SK-N-SH (cell line): ENCODE measurements around the gene USP9Y. TPM values are rescaled to one million over a fixed set of nuclear protein-coding genes. Genes with fewer than 3 reads are reported as not detected.

Experiments
- CTCF ChIA-PET: fragments of 300-600, 350-600 bp; formaldehyde crosslinking; extraction: SDS; loops from one replicate; lab custom pipeline; 2021; lab: Yijun Ruan, JAX
- POLR2A ChIA-PET: fragments of 350-600 bp; sonication (Branson Sonifier 250); formaldehyde crosslinking; extraction: SDS; loops from one replicate; lab custom pipeline; 2020; ENCODE audit warnings: antibody characterized with exemption, inconsistent platforms; lab: Yijun Ruan, JAX
- DNase-seq: peaks from one replicate; pipeline ENCODE4 v3.0.0; 2012
- H2AFZ ChIP-seq: fragments of 200-600 bp; sonication (generic); 2 replicates; pipeline ENCODE4 v1.8.1; 2016; ENCODE audit warnings: antibody characterized with exemption, mild to moderate bottlenecking, low read depth
- H3F3A ChIP-seq: fragments of 200-600 bp; sonication (generic); replicated peaks from 2 replicates; pipeline ENCODE3; 2016; ENCODE audit warnings: antibody characterized with exemption, mild to moderate bottlenecking; ENCODE audit not compliant: insufficient read depth
- H3K27ac ChIP-seq, 2 experiments: fragments of 200-500 bp in 1 of 2; fragments of 200-600 bp in 1 of 2; sonication (Bioruptor generic) in 1 of 2; sonication (generic), shearing (Covaris generic) in 1 of 2; 2 replicates each; pipeline versions ENCODE4 v1.5.1 to v1.6.1; 2014 to 2016; ENCODE audit warnings: low read depth in 2 of 2, inconsistent platforms in 1 of 2, low read length in 1 of 2, mild to moderate bottlenecking in 1 of 2, mixed read lengths in 1 of 2
- H3K27me3 ChIP-seq: fragments of 200-600 bp; sonication (generic), shearing (Covaris generic); 2 replicates; pipeline ENCODE4 v1.6.1; 2016; ENCODE audit warnings: mixed run types; ENCODE audit not compliant: insufficient read depth
- H3K36me3 ChIP-seq, 2 experiments: fragments of 200-500 bp in 1 of 2; fragments of 200-600 bp in 1 of 2; sonication (Bioruptor generic) in 1 of 2; sonication (generic) in 1 of 2; replicated peaks in 1 of 2; 2 replicates each; pipeline versions ENCODE3 to v1.5.1; 2014 to 2016; ENCODE audit warnings: low read length in 1 of 2, mild to moderate bottlenecking in 1 of 2; ENCODE audit not compliant: insufficient read depth in 2 of 2, control insufficient read depth in 1 of 2
- H3K4me1 ChIP-seq, 2 experiments: fragments of 200-500 bp in 1 of 2; fragments of 200-600 bp in 1 of 2; sonication (Bioruptor generic) in 1 of 2; sonication (generic), shearing (Covaris generic) in 1 of 2; 2 replicates each; pipeline versions ENCODE4 v1.5.1 to v1.6.1; 2014 to 2016; ENCODE audit warnings: low read depth in 1 of 2, low read length in 1 of 2, mixed run types in 1 of 2; ENCODE audit not compliant: insufficient read depth in 2 of 2, control insufficient read depth in 1 of 2
- H3K4me2 ChIP-seq: fragments of 200-600 bp; sonication (generic), shearing (Covaris generic); 2 replicates; pipeline ENCODE4 v1.6.1; 2017; ENCODE audit warnings: mixed run types
- H3K4me3 ChIP-seq, 2 experiments: fragments of 200-500 bp in 1 of 2; fragments of 200-600 bp in 1 of 2; sonication (Bioruptor generic) in 1 of 2; sonication (generic), shearing (Covaris generic) in 1 of 2; 2 replicates each; pipeline versions ENCODE4 v1.5.1 to v1.8.1; 2014 to 2016; ENCODE audit warnings: low read depth in 2 of 2, inconsistent platforms in 1 of 2, low read length in 1 of 2, mild to moderate bottlenecking in 1 of 2, mixed read lengths in 1 of 2, moderate library complexity in 1 of 2
- H3K79me2 ChIP-seq: fragments of 200-600 bp; sonication (generic); 2 replicates; pipeline ENCODE4 v1.8.1; 2017; ENCODE audit warnings: mild to moderate bottlenecking; ENCODE audit not compliant: insufficient read depth
- H3K9ac ChIP-seq: fragments of 200-600 bp; sonication (generic); 2 replicates; pipeline ENCODE4 v1.6.1; 2017; ENCODE audit warnings: mixed run types
- H3K9me2 ChIP-seq: fragments of 200-600 bp; sonication (generic); 2 replicates; pipeline ENCODE4 v1.6.1; 2017; ENCODE audit warnings: mixed run types
- H3K9me3 ChIP-seq: fragments of 200-600 bp; sonication (generic); 2 replicates; pipeline ENCODE4 v1.6.1; 2017; ENCODE audit warnings: mixed run types, mild to moderate bottlenecking, moderate library complexity
- H4K20me1 ChIP-seq: fragments of 200-600 bp; sonication (generic); 2 replicates; pipeline ENCODE4 v1.6.1; 2017; ENCODE audit warnings: mild to moderate bottlenecking, mixed run types; ENCODE audit not compliant: insufficient read depth
- CHD2 ChIP-seq: fragments of 150-350 bp; IDR thresholded peaks from 2 replicates; pipeline ENCODE4 v1.6.1; 2018; ENCODE audit warnings: low read length; ENCODE audit not compliant: partially characterized antibody
- EP300 ChIP-seq, 2 experiments: IDR thresholded peaks; 2 replicates each; pipeline versions ENCODE4 v1.4.0 to v1.6.1; 2012; ENCODE audit warnings: borderline replicate concordance in 1 of 2, low read depth in 1 of 2, low read length in 1 of 2
- EZH2phosphoT487 ChIP-seq: fragments of 200-600 bp; sonication (generic); IDR thresholded peaks from 2 replicates; pipeline ENCODE4 v1.6.1; 2017; ENCODE audit warnings: low read depth, mixed run types, mild to moderate bottlenecking, antibody characterized with exemption, moderate library complexity, borderline replicate concordance
- GABPA ChIP-seq: IDR thresholded peaks from 2 replicates; pipeline ENCODE4 v1.4.0; 2012; ENCODE audit warnings: low read depth, mild to moderate bottlenecking
- MEF2A ChIP-seq: IDR thresholded peaks from 2 replicates; pipeline ENCODE4 v1.4.0; 2012; ENCODE audit warnings: low read depth, borderline replicate concordance
- NFIC ChIP-seq: IDR thresholded peaks from 2 replicates; pipeline ENCODE4 v1.4.0; 2012; ENCODE audit warnings: borderline replicate concordance
- RAD21 ChIP-seq: IDR thresholded peaks from 2 replicates; pipeline ENCODE4 v1.6.1; 2012; ENCODE audit warnings: mild to moderate bottlenecking, low read length
- RCOR1 ChIP-seq: fragments of 150-350 bp; IDR thresholded peaks from 2 replicates; pipeline ENCODE4 v1.6.1; 2017; ENCODE audit warnings: antibody characterized with exemption, low read length
- SIN3A ChIP-seq: IDR thresholded peaks from 2 replicates; pipeline ENCODE4 v1.6.1; 2012; ENCODE audit warnings: low read depth, mild to moderate bottlenecking, low read length, moderate library complexity, borderline replicate concordance
- SMC3 ChIP-seq: IDR thresholded peaks from 2 replicates; pipeline ENCODE4 v1.6.1; 2012; ENCODE audit warnings: low read depth, low read length, improper control_type of control experiment
- TCF12 ChIP-seq: IDR thresholded peaks from 2 replicates; pipeline ENCODE4 v1.4.0; 2012
- YY1 ChIP-seq: IDR thresholded peaks from 2 replicates; pipeline ENCODE4 v1.4.0; 2012; ENCODE audit warnings: low read depth, mild to moderate bottlenecking
- WGBS: methylation state at CpG from one replicate; pipeline ENCODE4 v1.1.6; 2017; ENCODE audit warnings: low lambda C conversion rate; 5-methylcytosine and 5-hydroxymethylcytosine counted together
- polyA plus RNA-seq, 3 experiments: library from polyadenylated mRNA; depleted of rRNA; stranded (reverse); fragments of >200 nt; gene quantifications; 2 replicates each; pipeline ENCODE4 v1.2.3, GENCODE V29; 2012
- TF ChIP-seq, protein P1 (sequence below): fragments of 200-600 bp; sonication (generic); IDR thresholded peaks from 2 replicates; pipeline ENCODE4 v1.6.1; 2017; ENCODE audit warnings: antibody characterized with exemption, mild to moderate bottlenecking, moderate library complexity
- TF ChIP-seq, protein P2 (sequence below): IDR thresholded peaks from 2 replicates; pipeline ENCODE4 v1.6.1; 2012; ENCODE audit warnings: mild to moderate bottlenecking, low read depth, low read length, moderate library complexity
- TF ChIP-seq, protein P3 (sequence below): fragments of 150-350 bp; IDR thresholded peaks from 2 replicates; pipeline ENCODE4 v1.6.1; 2017; ENCODE audit warnings: antibody characterized with exemption, low read length, low read depth, borderline replicate concordance
- TF ChIP-seq, protein P4 (sequence below): fragments of 150-350 bp; IDR thresholded peaks from 2 replicates; pipeline ENCODE4 v1.6.1; 2016; ENCODE audit warnings: mild to moderate bottlenecking, low read depth, low read length
- TF ChIP-seq, protein P5 (sequence below): IDR thresholded peaks from 2 replicates; pipeline ENCODE4 v1.4.0; 2012; ENCODE audit warnings: low read depth

Gene USP9Y
- polyA plus RNA-seq, 1 of the 3 experiments (the other 2 are of a cell fraction) = not detected

DNA sequence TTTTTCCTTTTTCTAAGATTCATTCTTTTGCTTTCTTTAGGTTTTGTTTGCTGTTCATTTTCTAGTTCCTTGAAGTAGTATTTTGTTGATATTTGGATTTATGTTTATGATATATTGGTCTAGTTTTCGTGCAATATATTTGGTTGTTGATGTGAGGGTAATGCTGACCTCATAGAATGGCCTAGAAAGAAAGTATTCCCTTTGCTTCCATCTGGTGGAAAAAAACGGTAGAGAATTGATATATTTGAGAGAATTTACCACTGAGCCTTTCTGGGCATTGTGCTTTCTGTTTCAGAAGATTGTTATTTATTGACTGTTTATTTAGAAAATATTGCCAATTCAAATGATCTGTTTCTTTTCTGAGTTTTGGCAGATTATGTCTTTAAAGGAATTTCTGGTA lies 9.4 kb downstream of the USP9Y start:
- Histone ChIP-seq H3K4me1 (no peaks in the 10 kb centered on the region), H3K4me3 (no peak overlapping the region)

DNA sequence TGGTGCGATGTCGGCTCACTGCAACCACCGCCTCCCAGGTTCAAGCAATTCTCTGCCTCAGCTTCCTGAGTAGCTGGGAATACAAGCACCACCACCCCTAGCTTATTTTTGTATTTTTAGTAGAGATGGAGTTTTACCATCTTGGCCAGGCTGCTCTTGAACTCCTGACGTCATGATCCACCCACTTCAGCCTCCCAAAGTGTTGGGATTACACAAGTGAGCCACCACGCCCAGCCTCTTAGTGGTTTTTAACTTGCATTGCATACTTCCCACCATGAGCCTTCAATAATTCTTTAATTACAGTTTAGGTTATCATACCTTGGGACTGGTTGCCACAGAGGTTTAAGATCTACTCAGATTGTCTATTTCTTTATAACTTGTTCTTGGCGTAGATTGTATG lies 14.3 kb downstream of the USP9Y start:
- Histone ChIP-seq H3F3A (no peaks in the 10 kb centered on the region), H3K9me2 (no peaks in the 10 kb centered on the region), H3K4me3 (no peak overlapping the region), H3K4me1 (no peaks in the 10 kb centered on the region), H4K20me1 (no peaks in the 10 kb centered on the region), H3K36me3 (no peaks in the 10 kb centered on the region), H2AFZ (no peak overlapping the region), H3K4me2 (no peak overlapping the region), H3K27me3 (no peaks in the 10 kb centered on the region), H3K9me3 (no peaks in the 10 kb centered on the region), H3K27ac (no peak overlapping the region), H3K79me2 (no peaks in the 10 kb centered on the region), H3K9ac (no peak overlapping the region)
- WGBS = no CpG with 5 or more reads among the region's 6 CpGs
- DNase-seq = no peak
- TF ChIP-seq MEF2A (no peak), EZH2phosphoT487 (no peak), NFIC (no peak), YY1 (no peak), EP300 (IDR thresholded peaks at IDR 0.05; ENCODE audit: borderline replicate concordance in 1 of 2, low read depth in 1 of 2, low read length in 1 of 2) (no peak), RAD21 (no peak), GABPA (no peak), CHD2 (no peak), RCOR1 (no peak)
- TF ChIP-seq, protein P1, sequence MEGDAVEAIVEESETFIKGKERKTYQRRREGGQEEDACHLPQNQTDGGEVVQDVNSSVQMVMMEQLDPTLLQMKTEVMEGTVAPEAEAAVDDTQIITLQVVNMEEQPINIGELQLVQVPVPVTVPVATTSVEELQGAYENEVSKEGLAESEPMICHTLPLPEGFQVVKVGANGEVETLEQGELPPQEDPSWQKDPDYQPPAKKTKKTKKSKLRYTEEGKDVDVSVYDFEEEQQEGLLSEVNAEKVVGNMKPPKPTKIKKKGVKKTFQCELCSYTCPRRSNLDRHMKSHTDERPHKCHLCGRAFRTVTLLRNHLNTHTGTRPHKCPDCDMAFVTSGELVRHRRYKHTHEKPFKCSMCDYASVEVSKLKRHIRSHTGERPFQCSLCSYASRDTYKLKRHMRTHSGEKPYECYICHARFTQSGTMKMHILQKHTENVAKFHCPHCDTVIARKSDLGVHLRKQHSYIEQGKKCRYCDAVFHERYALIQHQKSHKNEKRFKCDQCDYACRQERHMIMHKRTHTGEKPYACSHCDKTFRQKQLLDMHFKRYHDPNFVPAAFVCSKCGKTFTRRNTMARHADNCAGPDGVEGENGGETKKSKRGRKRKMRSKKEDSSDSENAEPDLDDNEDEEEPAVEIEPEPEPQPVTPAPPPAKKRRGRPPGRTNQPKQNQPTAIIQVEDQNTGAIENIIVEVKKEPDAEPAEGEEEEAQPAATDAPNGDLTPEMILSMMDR = no peak
- TF ChIP-seq, protein P2, sequence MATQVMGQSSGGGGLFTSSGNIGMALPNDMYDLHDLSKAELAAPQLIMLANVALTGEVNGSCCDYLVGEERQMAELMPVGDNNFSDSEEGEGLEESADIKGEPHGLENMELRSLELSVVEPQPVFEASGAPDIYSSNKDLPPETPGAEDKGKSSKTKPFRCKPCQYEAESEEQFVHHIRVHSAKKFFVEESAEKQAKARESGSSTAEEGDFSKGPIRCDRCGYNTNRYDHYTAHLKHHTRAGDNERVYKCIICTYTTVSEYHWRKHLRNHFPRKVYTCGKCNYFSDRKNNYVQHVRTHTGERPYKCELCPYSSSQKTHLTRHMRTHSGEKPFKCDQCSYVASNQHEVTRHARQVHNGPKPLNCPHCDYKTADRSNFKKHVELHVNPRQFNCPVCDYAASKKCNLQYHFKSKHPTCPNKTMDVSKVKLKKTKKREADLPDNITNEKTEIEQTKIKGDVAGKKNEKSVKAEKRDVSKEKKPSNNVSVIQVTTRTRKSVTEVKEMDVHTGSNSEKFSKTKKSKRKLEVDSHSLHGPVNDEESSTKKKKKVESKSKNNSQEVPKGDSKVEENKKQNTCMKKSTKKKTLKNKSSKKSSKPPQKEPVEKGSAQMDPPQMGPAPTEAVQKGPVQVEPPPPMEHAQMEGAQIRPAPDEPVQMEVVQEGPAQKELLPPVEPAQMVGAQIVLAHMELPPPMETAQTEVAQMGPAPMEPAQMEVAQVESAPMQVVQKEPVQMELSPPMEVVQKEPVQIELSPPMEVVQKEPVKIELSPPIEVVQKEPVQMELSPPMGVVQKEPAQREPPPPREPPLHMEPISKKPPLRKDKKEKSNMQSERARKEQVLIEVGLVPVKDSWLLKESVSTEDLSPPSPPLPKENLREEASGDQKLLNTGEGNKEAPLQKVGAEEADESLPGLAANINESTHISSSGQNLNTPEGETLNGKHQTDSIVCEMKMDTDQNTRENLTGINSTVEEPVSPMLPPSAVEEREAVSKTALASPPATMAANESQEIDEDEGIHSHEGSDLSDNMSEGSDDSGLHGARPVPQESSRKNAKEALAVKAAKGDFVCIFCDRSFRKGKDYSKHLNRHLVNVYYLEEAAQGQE = no peak
- TF ChIP-seq, protein P3, sequence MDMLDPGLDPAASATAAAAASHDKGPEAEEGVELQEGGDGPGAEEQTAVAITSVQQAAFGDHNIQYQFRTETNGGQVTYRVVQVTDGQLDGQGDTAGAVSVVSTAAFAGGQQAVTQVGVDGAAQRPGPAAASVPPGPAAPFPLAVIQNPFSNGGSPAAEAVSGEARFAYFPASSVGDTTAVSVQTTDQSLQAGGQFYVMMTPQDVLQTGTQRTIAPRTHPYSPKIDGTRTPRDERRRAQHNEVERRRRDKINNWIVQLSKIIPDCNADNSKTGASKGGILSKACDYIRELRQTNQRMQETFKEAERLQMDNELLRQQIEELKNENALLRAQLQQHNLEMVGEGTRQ = no peak
- TF ChIP-seq, protein P4, sequence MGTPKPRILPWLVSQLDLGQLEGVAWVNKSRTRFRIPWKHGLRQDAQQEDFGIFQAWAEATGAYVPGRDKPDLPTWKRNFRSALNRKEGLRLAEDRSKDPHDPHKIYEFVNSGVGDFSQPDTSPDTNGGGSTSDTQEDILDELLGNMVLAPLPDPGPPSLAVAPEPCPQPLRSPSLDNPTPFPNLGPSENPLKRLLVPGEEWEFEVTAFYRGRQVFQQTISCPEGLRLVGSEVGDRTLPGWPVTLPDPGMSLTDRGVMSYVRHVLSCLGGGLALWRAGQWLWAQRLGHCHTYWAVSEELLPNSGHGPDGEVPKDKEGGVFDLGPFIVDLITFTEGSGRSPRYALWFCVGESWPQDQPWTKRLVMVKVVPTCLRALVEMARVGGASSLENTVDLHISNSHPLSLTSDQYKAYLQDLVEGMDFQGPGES = no peak
- ChIA-PET CTCF (no interaction called here), POLR2A (no interaction called here)

More for the DNA sequence above, 9.4 kb downstream of the USP9Y start:
- Histone ChIP-seq H2AFZ (no peak overlapping the region), H3K9me3 (no peaks in the 10 kb centered on the region), H3K27me3 (no peaks in the 10 kb centered on the region), H3F3A (no peaks in the 10 kb centered on the region), H3K36me3 (no peaks in the 10 kb centered on the region), H3K4me2 (no peak overlapping the region), H3K9ac (no peak overlapping the region), H3K9me2 (no peaks in the 10 kb centered on the region), H4K20me1 (no peaks in the 10 kb centered on the region), H3K27ac (no peak overlapping the region), H3K79me2 (no peaks in the 10 kb centered on the region)
- TF ChIP-seq TCF12 = no peak
- no peak for TF ChIP-seq EP300 (IDR thresholded peaks at IDR 0.05; ENCODE audit: borderline replicate concordance in 1 of 2, low read depth in 1 of 2, low read length in 1 of 2)
- TF ChIP-seq, protein P5, sequence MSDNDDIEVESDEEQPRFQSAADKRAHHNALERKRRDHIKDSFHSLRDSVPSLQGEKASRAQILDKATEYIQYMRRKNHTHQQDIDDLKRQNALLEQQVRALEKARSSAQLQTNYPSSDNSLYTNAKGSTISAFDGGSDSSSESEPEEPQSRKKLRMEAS = no peak
- TF ChIP-seq SMC3 = no peak
- TF ChIP-seq SIN3A = no peak
- TF ChIP-seq, protein P3 = no peak
- TF ChIP-seq MEF2A = no peak
- ChIA-PET CTCF (no interaction called here), POLR2A (no interaction called here)
- 0% methylated on average over 1 of the region's 2 CpGs for WGBS
- DNase-seq = no peak
